GM20431 (cell line): ENCODE data around the gene RASGRP3.

Experiments
- in situ Hi-C: fragments of 300-500 bp; cut with MseI, MboI; formaldehyde crosslinking; loops from one replicate; pipeline ENCODE4 v1.15.0; 2020; ENCODE audit warnings: low sequenced_read_pairs; ENCODE audit not compliant: unreplicated experiment

Gene RASGRP3

GRCh38 chr2:33453905-33454479 is 22.5 kb upstream of the RASGRP3 start:
- in situ Hi-C loops, result loop anchor here (25.0 kb wide), 1 partner anchor 133 kb away; the partner anchor contains the start of gene FAM98A

DNA sequence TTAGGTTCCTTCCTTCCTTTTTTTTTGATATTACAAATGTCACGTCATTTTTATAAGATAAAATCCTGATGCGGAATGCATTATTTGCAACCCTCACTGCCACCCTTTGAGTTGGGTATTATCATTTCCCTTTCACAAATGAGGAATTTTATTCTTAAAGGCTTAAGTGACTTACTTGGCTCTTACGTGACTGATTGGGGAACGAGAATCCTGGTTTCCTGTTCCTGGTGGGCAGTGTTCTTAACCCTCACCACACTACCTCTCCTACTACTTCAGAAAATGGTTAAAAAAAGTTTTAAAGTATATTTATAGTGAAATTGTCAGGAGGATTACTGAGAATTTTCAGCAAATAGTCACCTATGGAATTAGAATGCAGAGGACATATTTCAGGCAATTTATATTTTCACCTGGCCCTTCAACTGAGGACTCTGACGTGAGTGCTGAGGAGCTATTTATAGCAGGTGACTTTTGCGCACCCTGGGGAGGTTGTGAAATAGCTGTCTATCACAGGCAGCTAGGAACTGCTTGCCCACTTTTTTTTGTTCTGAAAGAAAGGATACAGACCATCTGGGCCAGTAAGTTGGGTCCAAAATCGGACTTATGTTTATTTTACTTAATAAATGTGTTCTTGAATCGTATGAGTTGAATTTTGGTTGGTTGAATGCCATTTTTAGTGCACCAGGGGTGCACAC is 18.7 kb upstream of the RASGRP3 start:
- in situ Hi-C loops, result loop anchor here (25.0 kb wide), 1 partner anchor 130 kb away; the partner anchor contains the start of gene FAM98A

GRCh38 chr2:33458248-33458819 is 18.1 kb upstream of the RASGRP3 start:
- in situ Hi-C loops, result loop anchor here (25.0 kb wide), 1 partner anchor 129 kb away; the partner anchor contains the start of gene FAM98A

- in situ Hi-C loops, result loop anchor here (25.0 kb wide), 1 partner anchor 128 kb away; the partner anchor contains the start of gene FAM98A
Measured at GRCh38 chr2:33459745-33460144, 16.7 kb upstream of the RASGRP3 start.

- in situ Hi-C loops, result loop anchor here (25.0 kb wide), 1 partner anchor 125 kb away; the partner anchor contains the start of gene FAM98A
Measured at GRCh38 chr2:33462512-33462911, 13.9 kb upstream of the RASGRP3 start.

DNA sequence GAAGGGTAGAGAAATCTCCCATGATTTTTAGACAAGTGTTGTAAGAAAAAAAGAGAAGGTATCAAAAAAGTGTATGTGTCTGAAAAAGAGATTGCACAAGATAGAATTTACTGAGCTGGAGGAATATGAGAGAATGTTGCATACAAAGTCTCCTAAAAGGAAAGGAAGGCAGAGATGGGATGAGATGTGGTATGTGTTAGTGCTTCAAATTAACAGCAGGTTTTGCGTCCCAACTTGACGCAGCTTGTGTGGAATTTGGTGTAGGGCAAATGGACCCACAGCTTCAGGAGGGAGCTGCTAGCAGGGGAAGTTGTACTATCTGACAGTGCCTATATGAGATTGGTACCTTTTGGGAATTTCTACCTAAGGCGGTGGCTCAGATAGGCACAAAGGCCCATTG is 9.0 kb upstream of the RASGRP3 start:
- in situ Hi-C loops, result loop anchor here (25.0 kb wide), 1 partner anchor 120 kb away; the partner anchor contains the start of gene FAM98A

- in situ Hi-C loops, result loop anchor here (25.0 kb wide), 1 partner anchor 118 kb away; the partner anchor contains the start of gene FAM98A
Measured at GRCh38 chr2:33469238-33469637, 7.2 kb upstream of the RASGRP3 start.

- in situ Hi-C loops, result no loop called here
Measured at GRCh38 chr2:33475224-33476130, 972 bp upstream of the RASGRP3 start.

DNA sequence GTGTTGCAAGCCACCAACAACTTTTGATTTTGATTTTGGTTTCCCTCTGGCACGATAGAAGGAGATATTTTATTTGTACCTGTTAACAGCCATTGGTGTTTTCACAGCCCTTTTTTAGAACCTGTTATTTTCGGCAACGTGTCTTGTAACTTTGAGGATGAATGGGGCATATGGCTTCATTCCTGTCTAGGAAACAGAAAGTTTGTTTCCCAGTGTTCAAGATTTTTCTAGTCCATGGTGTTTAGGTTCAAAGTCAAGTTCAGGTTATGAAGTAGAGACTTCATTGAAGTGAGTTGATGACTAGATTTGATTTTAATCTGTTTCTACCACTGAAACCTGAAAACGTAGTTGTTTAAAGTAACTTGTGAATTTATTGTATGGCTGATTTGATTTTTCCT is 343 bp downstream of the RASGRP3 start:
- in situ Hi-C loops, result no loop called here

GRCh38 chr2:33477473-33478468 is 1.3 kb downstream of the RASGRP3 start:
- in situ Hi-C loops, result no loop called here

- in situ Hi-C loops, result no loop called here
Measured at GRCh38 chr2:33478968-33479731, 2.7 kb downstream of the RASGRP3 start.

DNA sequence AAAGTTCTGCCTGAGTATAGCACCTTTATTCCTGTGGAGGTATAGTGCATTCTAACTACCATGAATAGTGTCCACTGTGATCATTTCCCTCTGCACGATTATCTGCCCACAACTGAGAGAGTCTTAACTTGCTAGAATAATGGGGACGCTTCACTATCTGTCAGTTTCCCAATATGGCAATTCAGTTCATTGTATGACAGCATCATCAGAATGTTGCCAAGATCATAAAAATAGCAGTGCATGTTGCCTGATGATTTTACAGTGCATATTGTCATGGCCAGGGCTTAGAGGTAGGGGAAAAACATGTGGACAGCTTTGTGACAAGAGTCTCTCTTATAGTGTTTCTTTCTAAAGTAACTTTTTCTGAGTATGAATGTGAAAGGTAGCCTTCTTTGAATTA is 6.1 kb downstream of the RASGRP3 start:
- in situ Hi-C loops, result no loop called here

- in situ Hi-C loops, result no loop called here
Measured at GRCh38 chr2:33484042-33484621, 7.7 kb downstream of the RASGRP3 start.

- in situ Hi-C loops, result no loop called here
Measured at GRCh38 chr2:33485051-33485450, 8.6 kb downstream of the RASGRP3 start.

DNA sequence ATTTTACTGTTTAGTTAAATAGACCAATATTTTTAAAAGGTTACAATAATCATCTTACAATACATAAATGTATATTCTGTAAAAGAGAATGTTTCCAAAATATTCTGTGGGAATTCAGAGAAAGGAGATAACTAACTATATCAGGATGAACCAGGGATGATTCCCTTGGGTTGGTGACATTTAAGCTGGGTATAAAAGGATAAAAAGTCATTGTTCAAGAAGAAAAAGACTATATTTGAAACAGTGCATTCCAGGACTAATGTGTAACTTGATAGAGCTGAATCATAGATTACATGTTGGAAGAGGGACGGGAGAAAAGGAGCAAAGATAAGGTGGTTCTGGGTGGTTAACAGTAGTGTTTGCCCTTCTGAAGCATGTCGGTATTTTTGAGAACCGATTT is 10.1 kb downstream of the RASGRP3 start:
- in situ Hi-C loops, result no loop called here

DNA sequence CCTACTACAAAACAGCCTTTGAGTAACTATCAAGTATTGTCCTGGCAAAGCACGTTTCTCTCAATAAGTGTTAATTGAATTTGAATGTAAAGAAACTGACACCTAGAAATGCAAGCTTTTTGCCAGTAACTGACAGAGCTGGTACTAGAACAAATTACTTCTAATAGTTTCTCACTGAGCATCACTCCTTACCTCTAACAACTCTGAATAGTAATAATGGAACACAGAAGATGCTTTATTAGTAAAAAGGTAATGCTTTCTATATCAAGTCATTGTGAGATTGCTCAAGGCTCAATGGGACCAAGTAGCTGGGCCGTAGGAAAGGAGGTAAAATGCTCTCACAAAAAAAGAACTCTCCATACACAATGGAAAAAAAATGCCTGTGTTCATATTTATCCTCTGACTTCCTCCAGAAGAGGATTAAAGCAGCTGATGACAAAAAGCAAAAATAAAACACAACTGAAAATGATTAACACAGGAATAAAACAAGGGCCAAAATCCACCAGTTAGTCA is 11.8 kb downstream of the RASGRP3 start:
- in situ Hi-C loops, result no loop called here

- in situ Hi-C loops, result no loop called here
Measured at GRCh38 chr2:33488715-33489540, 12.5 kb downstream of the RASGRP3 start.
